Muscle of arm (tissue), 14 donors: ENCODE data around the gene SNX33. TPM values are rescaled to one million over a fixed set of nuclear protein-coding genes. Genes with fewer than 3 reads are reported as not detected.
"Not testable (repeated sequence)": the region's sequence is repeated elsewhere in the genome, so short reads cannot be mapped to it uniquely, and the experiment has no call there.

Source experiments
- DNase-seq: peaks from one replicate; pipeline ENCODE4 v3.0.0-alpha.2; 2013
- long read RNA-seq, 11 donors: transcript quantifications; one replicate each; lab custom pipeline, GENCODE V29; 2026
- polyA plus RNA-seq, 12 donors: library from polyadenylated mRNA; unstranded; fragments of 120-200 nt; gene quantifications; one replicate each; pipeline ENCODE4 v1.2.1, GENCODE V29; 2013; ENCODE audit not compliant: insufficient read length in 12 of 12

SNX33 gene
- polyA plus RNA-seq: 10 to 100 TPM in 11 of 12 donors, not detected in 1; 12.3 to 22.7 (median 15.0) TPM
- long read RNA-seq, donor 1, full-length matches to known transcripts: 1 of 1 reads
- long read RNA-seq, donor 1, partial matches to known transcripts: 0 of 1 reads
- long read RNA-seq, donor 1, other reads (novel, unspliced or antisense): 0 of 1 reads
- long read RNA-seq, donor 2, full-length matches to known transcripts: 4 of 4 reads
- long read RNA-seq, donor 2, partial matches to known transcripts: 0 of 4 reads
- long read RNA-seq, donor 2, other reads (novel, unspliced or antisense): 0 of 4 reads
- long read RNA-seq, donor 3, full-length matches to known transcripts: 3 of 3 reads
- long read RNA-seq, donor 3, partial matches to known transcripts: 0 of 3 reads
- long read RNA-seq, donor 3, other reads (novel, unspliced or antisense): 0 of 3 reads
- long read RNA-seq, donor 4, full-length matches to known transcripts: 3 of 3 reads
- long read RNA-seq, donor 4, partial matches to known transcripts: 0 of 3 reads
- long read RNA-seq, donor 4, other reads (novel, unspliced or antisense): 0 of 3 reads
- long read RNA-seq, donor 5, full-length matches to known transcripts: 3 of 3 reads
- long read RNA-seq, donor 5, partial matches to known transcripts: 0 of 3 reads
- long read RNA-seq, donor 5, other reads (novel, unspliced or antisense): 0 of 3 reads
- long read RNA-seq, donor 6, full-length matches to known transcripts: 2 of 2 reads
- long read RNA-seq, donor 6, partial matches to known transcripts: 0 of 2 reads
- long read RNA-seq, donor 6, other reads (novel, unspliced or antisense): 0 of 2 reads
- long read RNA-seq, donor 7, full-length matches to known transcripts: 4 of 4 reads
- long read RNA-seq, donor 7, partial matches to known transcripts: 0 of 4 reads
- long read RNA-seq, donor 7, other reads (novel, unspliced or antisense): 0 of 4 reads
- long read RNA-seq, donor 8, full-length matches to known transcripts: 2 of 2 reads
- long read RNA-seq, donor 8, partial matches to known transcripts: 0 of 2 reads
- long read RNA-seq, donor 8, other reads (novel, unspliced or antisense): 0 of 2 reads
- long read RNA-seq, donor 9, full-length matches to known transcripts: 2 of 2 reads
- long read RNA-seq, donor 9, partial matches to known transcripts: 0 of 2 reads
- long read RNA-seq, donor 9, other reads (novel, unspliced or antisense): 0 of 2 reads
- long read RNA-seq, donor 10, full-length matches to known transcripts: 7 of 7 reads
- long read RNA-seq, donor 10, partial matches to known transcripts: 0 of 7 reads
- long read RNA-seq, donor 10, other reads (novel, unspliced or antisense): 0 of 7 reads
- long read RNA-seq, donor 11, full-length matches to known transcripts: 5 of 5 reads
- long read RNA-seq, donor 11, partial matches to known transcripts: 0 of 5 reads
- long read RNA-seq, donor 11, other reads (novel, unspliced or antisense): 0 of 5 reads

- peak; percentile 88 for DNase-seq
Measured at GRCh38 chr15:75647370-75648155, at the start of gene SNX33. Gene SNX33, plus strand, starts transcription at chr15:75647912. Its CDS starts 1,191 bp downstream, at chr15:75649103.

DNA sequence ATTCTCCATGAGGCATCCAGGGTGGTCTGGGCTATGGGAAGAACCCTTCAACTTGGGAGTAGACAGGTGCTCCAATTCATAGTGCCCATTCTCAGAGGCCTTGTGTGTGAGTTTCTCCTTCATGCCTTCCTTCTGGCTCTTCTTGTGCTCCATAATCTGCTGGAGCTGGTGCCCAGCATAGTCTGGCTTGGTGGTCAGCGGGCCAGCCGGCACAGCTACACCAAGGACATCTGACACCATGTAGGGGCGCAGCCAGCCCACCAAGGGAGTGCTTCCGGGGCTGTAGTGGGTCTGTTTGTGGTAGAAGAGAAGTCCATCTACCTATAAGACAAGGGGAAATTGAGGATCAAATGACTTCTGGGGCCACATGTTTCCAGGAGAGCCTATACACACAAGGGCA is 49.4 kb upstream of the SNX33 start:
- DNase-seq: no peak

DNA sequence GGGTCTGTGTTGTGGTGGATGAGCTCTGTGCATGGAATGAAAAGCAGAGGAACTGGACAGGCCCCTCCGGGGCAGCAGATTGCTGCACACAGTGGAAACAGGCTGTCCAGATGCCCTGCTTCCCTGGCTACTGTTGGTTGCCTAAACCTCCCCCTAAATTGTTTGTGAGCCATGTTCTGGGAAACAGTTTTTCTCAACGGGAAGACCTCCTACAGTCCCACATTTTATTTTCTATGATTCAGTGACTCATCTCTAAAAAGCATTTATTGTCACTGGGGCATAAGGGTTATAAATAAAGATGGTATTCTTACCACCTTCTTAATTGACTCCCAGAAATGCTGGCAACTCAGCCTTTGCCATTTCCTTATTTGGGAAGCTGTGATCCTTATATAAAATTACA is 48.3 kb upstream of the SNX33 start:
- DNase-seq: no peak

GRCh38 chr15:75606026-75606425 is 41.7 kb upstream of the SNX33 start:
- DNase-seq: no peak

DNA sequence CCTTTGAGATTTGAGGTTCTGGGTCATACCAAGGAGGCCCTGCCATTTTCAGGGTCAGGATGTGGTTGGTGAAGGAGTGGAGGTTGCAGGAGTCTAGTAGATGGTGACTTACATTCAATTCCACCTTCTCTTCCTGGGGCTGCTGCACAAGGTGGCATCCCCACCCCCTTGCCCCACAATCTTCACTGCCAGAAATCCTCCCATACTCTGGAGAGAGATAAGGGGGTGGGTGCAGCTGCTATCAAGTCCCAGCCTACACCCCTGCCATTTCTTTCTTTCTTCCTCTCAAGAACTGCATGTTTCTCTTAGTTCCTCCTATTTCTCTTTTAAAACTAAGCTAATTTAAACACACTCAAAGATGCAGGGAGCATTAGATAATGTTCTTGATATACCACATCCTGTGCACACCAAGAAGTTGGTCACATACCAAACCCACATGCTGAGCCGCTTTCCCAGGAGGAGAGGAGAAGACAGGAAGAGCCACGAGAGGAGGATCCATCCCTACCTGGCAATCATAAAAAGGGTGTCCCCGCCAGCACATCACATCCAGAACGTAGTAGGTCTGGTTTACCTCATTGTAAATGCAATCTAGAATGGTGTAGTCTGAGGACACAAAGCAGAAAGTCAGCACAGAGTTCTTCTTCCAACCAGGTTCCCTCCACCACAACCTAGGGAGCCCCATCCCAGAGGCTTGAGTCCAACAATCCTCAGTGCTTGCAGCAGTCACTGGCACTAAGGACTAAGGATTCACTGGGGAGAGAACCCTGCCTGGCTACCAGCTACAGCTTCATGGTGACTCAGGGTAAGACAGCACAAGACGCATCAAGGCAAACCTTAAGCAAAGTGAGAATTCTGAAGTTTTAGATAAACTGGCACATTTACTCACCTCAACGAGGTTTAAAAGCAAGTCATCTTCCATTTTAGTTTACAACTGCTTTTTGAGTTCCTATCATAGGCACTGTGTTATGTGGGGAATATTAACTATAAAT is 40.7 kb upstream of the SNX33 start:
- no peak for DNase-seq

- no peak for DNase-seq
Measured at GRCh38 chr15:75616766-75617165, 30.9 kb upstream of the SNX33 start.

DNA sequence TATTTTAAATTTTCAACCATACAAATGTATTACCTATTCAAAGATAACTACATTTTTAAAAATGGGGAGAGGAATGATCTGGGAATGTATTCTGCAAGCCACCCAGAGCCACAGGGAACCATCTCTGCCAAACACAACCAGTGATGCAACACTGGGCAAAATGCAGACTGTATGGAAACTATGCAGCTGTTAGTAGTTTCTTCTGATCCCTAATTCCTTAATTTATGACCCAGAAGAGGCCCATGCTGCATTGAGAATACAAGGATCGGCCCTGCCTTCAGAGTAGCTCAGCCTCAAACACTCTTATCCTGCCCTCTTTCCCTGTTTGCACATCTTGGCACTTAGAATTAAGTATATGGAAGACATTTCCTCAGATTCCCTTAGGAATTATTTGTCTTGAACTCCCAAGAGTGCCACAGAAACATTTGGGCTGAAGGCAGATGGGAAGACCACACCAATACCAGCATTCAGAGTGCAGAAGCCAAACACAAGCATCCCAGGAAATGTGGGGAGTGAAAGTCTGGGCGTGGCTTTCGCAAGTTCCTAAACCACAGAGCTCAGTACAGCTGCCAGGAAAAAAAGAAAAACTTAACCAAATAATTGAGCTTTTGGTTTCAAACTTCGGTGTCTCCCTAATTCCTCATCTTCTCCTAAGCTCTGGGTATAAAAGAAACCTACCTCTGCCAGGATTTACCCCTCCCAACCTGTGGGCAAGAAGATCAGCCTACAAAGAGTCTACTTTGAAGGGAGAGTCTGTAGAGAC is 27.5 kb upstream of the SNX33 start:
- peak; percentile 86 for DNase-seq

DNA sequence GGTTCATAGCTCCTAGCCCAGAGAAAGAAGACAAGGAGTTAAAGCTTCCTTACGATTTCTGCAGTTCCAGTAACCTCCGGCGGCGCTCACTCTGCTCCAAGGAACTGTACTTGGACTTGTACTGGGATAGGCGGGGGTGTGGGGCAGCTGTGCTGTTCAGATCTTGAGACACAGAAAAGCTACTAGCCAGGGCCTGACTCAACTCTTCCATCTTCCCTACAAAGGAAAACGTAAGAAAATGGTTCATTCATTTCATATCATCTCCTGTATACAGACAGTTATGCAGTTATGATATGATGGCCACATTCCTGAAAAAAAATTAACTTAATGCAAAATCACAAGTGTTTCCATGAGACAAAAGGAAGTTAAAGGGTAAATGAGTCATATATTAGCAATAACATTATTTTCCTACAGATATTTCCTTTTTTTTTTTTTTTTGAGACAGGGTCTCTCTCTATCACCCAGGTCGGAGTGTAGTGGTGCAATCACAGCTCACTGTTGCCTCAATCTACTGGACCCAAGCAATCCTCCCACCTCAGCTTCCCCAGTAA is 26.8 kb upstream of the SNX33 start:
- DNase-seq: peak; percentile 95

DNA sequence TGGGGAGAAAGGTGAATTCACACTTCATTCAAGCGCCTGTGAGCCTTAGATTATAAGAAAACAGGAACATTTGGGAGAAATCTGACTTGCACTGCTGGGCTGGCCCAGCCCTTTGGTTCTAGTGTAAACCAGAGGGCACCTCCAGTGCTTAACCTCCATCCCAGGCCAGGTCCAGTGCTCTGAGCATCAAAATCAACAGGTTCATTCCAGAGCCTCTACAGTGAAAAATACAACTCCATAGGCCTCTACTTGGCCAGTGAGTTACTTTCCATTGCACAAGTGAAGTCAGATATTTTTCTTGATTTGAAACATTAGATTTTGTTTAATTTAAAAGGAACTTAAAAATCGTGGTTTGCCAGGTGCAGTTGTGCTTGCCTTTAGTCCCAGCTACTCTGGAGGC is 25.2 kb upstream of the SNX33 start:
- no peak for DNase-seq

DNA sequence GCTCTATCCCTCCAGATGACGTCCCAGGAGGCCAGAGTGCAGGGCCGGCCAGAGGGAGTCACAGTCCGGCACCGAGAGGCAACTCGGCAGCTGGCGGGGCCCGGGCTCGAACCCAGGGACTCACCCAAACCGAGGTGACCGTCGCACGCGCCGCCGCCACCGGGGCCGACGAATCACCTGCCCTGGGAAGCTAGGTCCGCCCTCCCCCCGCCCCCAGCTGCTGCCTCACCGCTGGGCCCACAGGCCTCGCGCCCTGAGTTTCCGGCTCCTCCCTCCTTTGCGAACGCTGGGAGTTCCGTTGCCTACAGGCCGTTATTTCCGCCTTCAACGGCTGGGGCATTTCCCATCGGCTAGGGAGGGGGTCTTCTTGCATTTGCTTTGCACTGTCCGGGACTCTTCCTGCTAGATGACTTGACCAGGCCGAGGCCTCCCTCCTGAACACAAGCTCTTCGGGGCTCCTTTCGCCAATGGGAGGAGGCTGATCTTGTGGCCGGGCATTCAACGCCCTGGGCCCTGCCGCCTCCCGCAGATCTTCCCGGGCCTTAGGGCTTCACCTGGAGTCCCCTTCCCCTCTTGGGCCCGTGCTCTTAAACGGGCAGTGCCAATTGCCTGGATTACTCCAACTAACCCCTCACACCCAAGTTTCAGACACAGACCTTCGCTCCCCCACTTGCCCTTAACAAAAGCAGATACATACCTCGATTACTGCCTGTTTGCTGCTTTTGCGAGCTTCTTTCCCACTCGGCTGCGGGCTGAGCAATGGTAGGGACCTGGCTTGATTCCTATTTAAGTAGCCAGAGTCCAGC is 22.0 kb upstream of the SNX33 start, which contains the start of gene SNUPN:
SNUPN (minus strand) TSS at position 184 of the 806 bp plus-strand sequence. CDS start 4,674 bp downstream, outside the sequence.
- DNase-seq: peak; percentile 96

DNA sequence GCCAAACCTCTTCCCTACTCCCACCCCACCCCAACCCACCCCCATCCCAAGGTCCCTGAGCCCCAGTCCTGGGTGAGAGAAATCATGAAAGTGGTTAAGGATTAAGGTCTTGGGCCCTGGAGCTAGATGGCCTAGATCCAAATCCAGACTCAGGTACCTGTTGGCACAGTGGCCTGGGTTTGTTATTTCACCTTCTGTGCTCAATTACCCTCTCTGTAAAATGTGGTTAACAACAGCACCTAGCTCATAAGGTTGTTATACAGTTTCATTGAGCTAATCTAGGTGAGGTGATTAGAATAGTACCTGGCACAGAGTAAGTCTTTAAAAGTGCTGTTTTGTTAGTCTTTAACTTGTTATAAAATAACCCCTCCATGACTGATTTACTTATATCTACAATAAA is 15.8 kb upstream of the SNX33 start:
- no peak for DNase-seq

DNA sequence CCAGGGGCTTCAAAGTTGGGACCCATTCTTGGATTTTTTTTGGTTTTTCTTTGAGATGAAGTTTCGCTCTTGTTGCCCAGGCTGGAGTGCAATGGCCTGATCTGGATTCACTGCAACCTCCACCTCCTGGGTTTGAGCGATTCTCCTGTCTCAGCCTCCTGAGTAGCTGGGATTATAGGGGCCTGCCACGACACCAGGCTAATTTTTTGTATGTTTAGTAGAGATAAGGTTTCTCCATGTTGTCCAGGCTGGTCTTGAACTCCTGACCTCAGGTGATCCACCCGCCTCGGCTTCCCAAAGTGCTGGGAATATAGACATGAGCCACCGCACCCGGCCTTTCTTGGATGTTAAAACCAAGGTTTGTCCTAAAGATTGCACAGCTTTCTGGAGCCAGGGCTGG is 13.8 kb upstream of the SNX33 start:
- not testable (repeated sequence) for DNase-seq

DNA sequence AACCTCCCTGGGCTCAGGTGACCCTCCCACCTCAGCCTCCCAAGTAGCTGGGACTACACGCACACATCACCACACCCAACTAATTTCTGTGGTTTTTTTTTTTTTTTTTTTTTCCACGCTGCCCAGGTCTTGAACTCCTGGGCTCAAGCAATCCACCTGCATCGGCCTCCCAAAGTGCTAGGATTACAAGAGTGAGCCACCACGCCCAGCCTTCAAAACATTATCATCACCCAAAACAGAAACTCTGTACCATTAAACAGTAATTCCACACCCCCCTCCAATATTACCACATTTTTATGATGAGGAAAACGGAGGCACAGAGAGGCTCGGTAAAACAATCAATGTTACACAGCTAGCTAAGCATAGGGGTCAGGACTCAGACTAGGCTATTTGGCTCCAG is 11.7 kb upstream of the SNX33 start:
- no peak for DNase-seq

DNA sequence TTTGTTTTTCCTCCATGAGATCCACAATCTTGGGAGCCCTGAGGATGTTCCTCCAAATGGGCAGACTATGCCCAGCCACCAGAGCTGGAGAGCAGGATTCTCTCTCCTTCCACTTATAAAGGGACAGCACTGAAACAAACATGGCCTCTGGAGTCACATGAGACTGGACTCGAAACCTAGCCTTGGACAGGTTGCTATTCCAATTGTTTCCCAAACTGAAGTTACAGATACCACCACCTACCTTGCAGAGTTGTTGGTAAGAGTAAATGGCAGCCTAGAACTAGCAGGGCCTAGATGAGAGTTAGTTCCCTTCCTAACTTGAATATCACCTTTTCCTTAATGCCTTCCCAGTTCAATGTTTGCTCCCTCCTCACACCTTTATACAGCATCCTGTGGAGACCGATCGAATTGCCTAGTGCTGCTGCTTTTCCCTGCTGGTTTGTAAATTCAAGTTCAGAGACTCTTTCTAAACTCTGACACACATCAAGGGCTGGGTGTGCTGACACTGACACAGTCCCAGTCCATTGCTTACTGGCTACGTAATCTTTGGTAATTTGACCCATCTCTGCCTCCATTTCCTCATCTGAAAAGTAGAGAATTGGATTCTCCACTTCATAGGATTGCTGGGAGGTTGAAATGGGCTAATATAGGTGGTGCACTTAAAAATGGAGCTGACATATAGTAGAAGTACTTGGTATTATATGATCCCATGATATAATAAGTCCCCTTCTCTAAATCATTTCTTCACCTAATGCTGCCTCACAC is 10.3 kb upstream of the SNX33 start:
- no peak for DNase-seq

DNA sequence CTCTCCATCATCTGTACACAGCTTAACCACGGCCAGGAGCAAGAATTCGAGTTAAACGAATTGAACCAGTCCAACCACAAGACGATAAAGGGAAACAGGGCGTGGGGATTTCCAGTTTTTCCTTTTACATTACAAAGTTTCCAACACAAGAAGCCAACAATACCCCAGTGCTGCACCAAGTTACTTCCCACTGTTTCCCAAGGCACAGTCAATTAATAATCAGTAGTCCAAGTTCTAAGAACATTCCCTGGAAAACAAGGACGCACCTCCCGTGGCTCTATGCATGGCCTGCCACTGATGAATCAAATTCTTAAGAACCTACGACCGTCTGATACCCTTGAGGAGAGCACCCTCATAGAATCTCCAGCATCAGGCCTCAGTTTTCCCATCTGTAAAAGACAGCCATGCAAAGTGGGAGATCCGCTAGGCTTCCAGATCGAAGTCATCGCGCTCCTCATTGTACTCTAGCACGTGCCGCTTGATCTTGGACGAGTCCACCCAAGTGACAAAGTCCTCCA is 8.5 kb upstream of the SNX33 start:
- DNase-seq: no peak
